HEK293 (cell line): Measurements from ENCODE around the gene TMEM135.

Source experiments
- CTCF ChIA-PET: fragments of 350-600 bp; formaldehyde crosslinking; extraction: SDS; loops from one replicate; lab custom pipeline; 2021; ENCODE audit warnings: antibody characterized with exemption; lab: Yijun Ruan, JAX
- POLR2A ChIA-PET: fragments of 300-600 bp; formaldehyde crosslinking; extraction: SDS; loops from one replicate; lab custom pipeline; 2020; ENCODE audit warnings: antibody characterized with exemption, inconsistent platforms; lab: Yijun Ruan, JAX
- H3K27ac ChIP-seq: fragments of 200-500 bp; sonication (Bioruptor generic); 2 replicates; pipeline ENCODE4 v1.5.1; 2014; ENCODE audit warnings: low read depth, low read length, control low read depth, inconsistent platforms; ENCODE audit errors: extremely low read depth
- H3K36me3 ChIP-seq, 2 experiments: fragments of 200-500 bp in 1 of 2; sonication (Bioruptor generic) in 1 of 2; 1 replicate in 1 of 2; 2 replicates in 1 of 2; pipeline ENCODE4 v1.5.1; 2014 to 2017; ENCODE audit warnings: inconsistent platforms in 2 of 2, low read length in 2 of 2; ENCODE audit not compliant: control insufficient read depth in 2 of 2, insufficient read depth in 1 of 2
- H3K4me1 ChIP-seq: fragments of 200-500 bp; sonication (Bioruptor generic); 2 replicates; pipeline ENCODE4 v1.5.1; 2014; ENCODE audit warnings: mild to moderate bottlenecking, low read length, inconsistent platforms; ENCODE audit not compliant: control insufficient read depth, insufficient read depth
- H3K4me3 ChIP-seq: 2 replicates; pipeline ENCODE4 v1.5.1; 2011; ENCODE audit warnings: low read depth, mild to moderate bottlenecking, control low read depth, low read length, moderate library complexity
- H3K9me3 ChIP-seq: fragments of 200-500 bp; sonication (Bioruptor generic); 2 replicates; pipeline ENCODE4 v1.5.1; 2014; ENCODE audit warnings: low read depth, low read length, inconsistent platforms; ENCODE audit not compliant: control insufficient read depth, insufficient read depth
- MZF1 ChIP-seq: fragments of 450-650 bp; formaldehyde crosslinking; IDR thresholded peaks from 2 replicates; pipeline ENCODE4 v1.5.1; 2017; ENCODE audit warnings: missing biosample characterization, missing genetic modification characterization, borderline replicate concordance
- REPIN1 ChIP-seq: fragments of 450-650 bp; formaldehyde crosslinking; IDR thresholded peaks from 2 replicates; pipeline ENCODE4 v1.5.1; 2017; ENCODE audit warnings: missing biosample characterization, missing genetic modification characterization, low read depth
- ZBTB21 ChIP-seq: fragments of 450-650 bp; formaldehyde crosslinking; IDR thresholded peaks from 2 replicates; pipeline ENCODE4 v1.5.1; 2017; ENCODE audit warnings: missing biosample characterization, missing genetic modification characterization
- ZBTB44 ChIP-seq: fragments of 450-650 bp; IDR thresholded peaks from 2 replicates; pipeline ENCODE4 v1.5.1; 2018; ENCODE audit warnings: missing biosample characterization, mild to moderate bottlenecking, missing genetic modification characterization
- ZBTB6 ChIP-seq: fragments of 450-650 bp; formaldehyde crosslinking; IDR thresholded peaks from 2 replicates; pipeline ENCODE4 v1.5.1; 2017; ENCODE audit warnings: missing biosample characterization, missing genetic modification characterization
- ZFHX2 ChIP-seq: fragments of 450-650 bp; formaldehyde crosslinking; conservative IDR thresholded peaks from 2 replicates; pipeline ENCODE4 v1.5.1; 2016; ENCODE audit warnings: missing biosample characterization, missing genetic modification characterization
- ZFP69B ChIP-seq: fragments of 450-650 bp; formaldehyde crosslinking; IDR thresholded peaks from 2 replicates; pipeline ENCODE4 v1.5.1; 2016; ENCODE audit warnings: missing biosample characterization, missing genetic modification characterization
- ZNF10 ChIP-seq: fragments of 450-650 bp; formaldehyde crosslinking; IDR thresholded peaks from 2 replicates; pipeline ENCODE4 v1.5.1; 2017; ENCODE audit warnings: missing biosample characterization, missing genetic modification characterization
- ZNF112 ChIP-seq: fragments of 450-650 bp; formaldehyde crosslinking; IDR thresholded peaks from 2 replicates; pipeline ENCODE4 v1.5.0; 2017; ENCODE audit warnings: missing biosample characterization, missing genetic modification characterization
- ZNF146 ChIP-seq: fragments of 450-650 bp; formaldehyde crosslinking; IDR thresholded peaks from 2 replicates; pipeline ENCODE4 v1.5.1; 2016; ENCODE audit warnings: missing biosample characterization, missing genetic modification characterization
- ZNF223 ChIP-seq: fragments of 450-650 bp; formaldehyde crosslinking; IDR thresholded peaks from 2 replicates; pipeline ENCODE4 v1.5.1; 2016; ENCODE audit warnings: missing biosample characterization, missing genetic modification characterization
- ZNF37A ChIP-seq: fragments of 450-650 bp; IDR thresholded peaks from 2 replicates; pipeline ENCODE4 v1.5.1; 2018; ENCODE audit warnings: missing biosample characterization, missing genetic modification characterization
- ZNF426 ChIP-seq: fragments of 450-650 bp; formaldehyde crosslinking; IDR thresholded peaks from 2 replicates; pipeline ENCODE4 v1.5.1; 2017; ENCODE audit warnings: missing biosample characterization, missing genetic modification characterization, mild to moderate bottlenecking, inconsistent platforms, moderate library complexity
- ZNF488 ChIP-seq: fragments of 450-650 bp; formaldehyde crosslinking; IDR thresholded peaks from 2 replicates; pipeline ENCODE4 v1.5.1; 2016; ENCODE audit warnings: missing biosample characterization, missing genetic modification characterization
- ZNF501 ChIP-seq: fragments of 450-650 bp; formaldehyde crosslinking; IDR thresholded peaks from 2 replicates; pipeline ENCODE4 v1.5.1; 2016; ENCODE audit warnings: missing biosample characterization, missing genetic modification characterization
- ZNF548 ChIP-seq: fragments of 450-650 bp; formaldehyde crosslinking; IDR thresholded peaks from 2 replicates; pipeline ENCODE4 v1.5.1; 2016; ENCODE audit warnings: missing biosample characterization, missing genetic modification characterization
- ZNF610 ChIP-seq: fragments of 450-650 bp; formaldehyde crosslinking; IDR thresholded peaks from 2 replicates; pipeline ENCODE4 v1.5.1; 2016; ENCODE audit warnings: missing biosample characterization, missing genetic modification characterization, borderline replicate concordance
- ZNF654 ChIP-seq: fragments of 450-650 bp; formaldehyde crosslinking; IDR thresholded peaks from 2 replicates; pipeline ENCODE4 v1.5.1; 2016; ENCODE audit warnings: low read depth, missing biosample characterization, missing genetic modification characterization
- ZNF791 ChIP-seq: fragments of 450-650 bp; formaldehyde crosslinking; IDR thresholded peaks from 2 replicates; pipeline ENCODE4 v1.5.1; 2016; ENCODE audit warnings: missing biosample characterization, missing genetic modification characterization
- ZNF837 ChIP-seq: fragments of 450-650 bp; formaldehyde crosslinking; IDR thresholded peaks from 2 replicates; pipeline ENCODE4 v1.5.1; 2016; ENCODE audit warnings: missing biosample characterization, missing genetic modification characterization
- TF ChIP-seq, protein P1 (sequence below): fragments of 450-650 bp; formaldehyde crosslinking; IDR thresholded peaks from 2 replicates; pipeline ENCODE4 v1.5.0; 2017; ENCODE audit warnings: missing biosample characterization, missing genetic modification characterization, borderline replicate concordance
- TF ChIP-seq, protein P2 (sequence below): fragments of 450-650 bp; formaldehyde crosslinking; IDR thresholded peaks from 2 replicates; pipeline ENCODE4 v1.5.1; 2017; ENCODE audit warnings: missing biosample characterization, missing genetic modification characterization
- TF ChIP-seq, protein P3 (sequence below): fragments of 450-650 bp; formaldehyde crosslinking; IDR thresholded peaks from 2 replicates; pipeline ENCODE4 v1.5.1; 2016; ENCODE audit warnings: missing biosample characterization, missing genetic modification characterization, low read depth
- TF ChIP-seq, protein P4 (sequence below): fragments of 450-650 bp; formaldehyde crosslinking; IDR thresholded peaks from 2 replicates; pipeline ENCODE4 v1.5.1; 2016; ENCODE audit warnings: missing biosample characterization, missing genetic modification characterization

Gene TMEM135

DNA sequence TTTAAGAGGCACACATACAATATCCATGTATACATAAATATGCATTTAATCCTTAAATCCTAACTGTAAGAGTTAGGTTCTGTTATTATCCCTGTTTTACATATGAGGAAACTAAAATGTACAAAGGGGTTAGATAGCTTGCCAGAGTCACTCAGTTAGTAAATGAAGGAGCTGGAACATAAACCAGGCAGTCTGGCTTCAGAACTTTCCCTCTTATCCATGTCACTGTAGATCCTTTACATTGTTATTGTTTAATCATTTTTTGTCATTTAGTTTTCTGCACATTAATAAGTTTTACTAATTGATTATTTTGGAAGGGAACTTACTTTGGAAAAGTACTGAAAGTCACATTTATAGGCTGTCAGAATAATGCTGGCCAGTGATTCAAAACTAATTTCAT, 282.4 kb downstream of the TMEM135 start:
- no peaks in the 10 kb centered on the region for H3K9me3 ChIP-seq
- ChIA-PET POLR2A (no interaction called here), CTCF (interaction anchor here (0.6 kb wide), 2 partner anchors 125 to 990 kb away, joined by 3 to 4 read pairs; no protein-coding TSS in a partner anchor)

GRCh38 chr11:87322568-87322967, 284.8 kb downstream of the TMEM135 start:
- POLR2A ChIA-PET: no interaction called here
- CTCF ChIA-PET: interaction anchor here (0.6 kb wide), 1 partner anchor 1872 kb away, joined by 3 read pairs; no protein-coding TSS in a partner anchor

More for the DNA sequence above, 282.4 kb downstream of the TMEM135 start:
- no peak for TF ChIP-seq ZNF791 (tag by site-specific recombination)
- no peak for TF ChIP-seq ZNF654 (tag by site-specific recombination)
- TF ChIP-seq, protein P1, sequence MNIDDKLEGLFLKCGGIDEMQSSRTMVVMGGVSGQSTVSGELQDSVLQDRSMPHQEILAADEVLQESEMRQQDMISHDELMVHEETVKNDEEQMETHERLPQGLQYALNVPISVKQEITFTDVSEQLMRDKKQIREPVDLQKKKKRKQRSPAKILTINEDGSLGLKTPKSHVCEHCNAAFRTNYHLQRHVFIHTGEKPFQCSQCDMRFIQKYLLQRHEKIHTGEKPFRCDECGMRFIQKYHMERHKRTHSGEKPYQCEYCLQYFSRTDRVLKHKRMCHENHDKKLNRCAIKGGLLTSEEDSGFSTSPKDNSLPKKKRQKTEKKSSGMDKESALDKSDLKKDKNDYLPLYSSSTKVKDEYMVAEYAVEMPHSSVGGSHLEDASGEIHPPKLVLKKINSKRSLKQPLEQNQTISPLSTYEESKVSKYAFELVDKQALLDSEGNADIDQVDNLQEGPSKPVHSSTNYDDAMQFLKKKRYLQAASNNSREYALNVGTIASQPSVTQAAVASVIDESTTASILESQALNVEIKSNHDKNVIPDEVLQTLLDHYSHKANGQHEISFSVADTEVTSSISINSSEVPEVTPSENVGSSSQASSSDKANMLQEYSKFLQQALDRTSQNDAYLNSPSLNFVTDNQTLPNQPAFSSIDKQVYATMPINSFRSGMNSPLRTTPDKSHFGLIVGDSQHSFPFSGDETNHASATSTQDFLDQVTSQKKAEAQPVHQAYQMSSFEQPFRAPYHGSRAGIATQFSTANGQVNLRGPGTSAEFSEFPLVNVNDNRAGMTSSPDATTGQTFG (tag by site-specific recombination): no peak
- TF ChIP-seq ZNF426 (tag by site-specific recombination): no peak
- TF ChIP-seq ZNF223: no peak
- TF ChIP-seq ZFP69B (tag by site-specific recombination): no peak
- no peak for TF ChIP-seq ZNF112 (tag by site-specific recombination)
- no peak for TF ChIP-seq ZNF10
- H3K4me1 ChIP-seq: no peaks in the 10 kb centered on the region
- no peak overlapping the region for H3K4me3 ChIP-seq
- no peak overlapping the region for H3K27ac ChIP-seq
- peaks cover 0 to 7% of the 10 kb centered on the region in 2 experiments; a peak in 1 of 3 replicates for H3K36me3 ChIP-seq

More at GRCh38 chr11:87322568-87322967, 284.8 kb downstream of the TMEM135 start:
- Histone ChIP-seq H3K9me3 (no peaks in the 10 kb centered on the region), H3K36me3 (peaks cover 0 to 7% of the 10 kb centered on the region in 2 experiments; a peak in 1 of 3 replicates), H3K27ac (no peak overlapping the region), H3K4me3 (no peak overlapping the region), H3K4me1 (no peaks in the 10 kb centered on the region)
- TF ChIP-seq ZNF548 (tag by site-specific recombination): no peak
- TF ChIP-seq, protein P2, sequence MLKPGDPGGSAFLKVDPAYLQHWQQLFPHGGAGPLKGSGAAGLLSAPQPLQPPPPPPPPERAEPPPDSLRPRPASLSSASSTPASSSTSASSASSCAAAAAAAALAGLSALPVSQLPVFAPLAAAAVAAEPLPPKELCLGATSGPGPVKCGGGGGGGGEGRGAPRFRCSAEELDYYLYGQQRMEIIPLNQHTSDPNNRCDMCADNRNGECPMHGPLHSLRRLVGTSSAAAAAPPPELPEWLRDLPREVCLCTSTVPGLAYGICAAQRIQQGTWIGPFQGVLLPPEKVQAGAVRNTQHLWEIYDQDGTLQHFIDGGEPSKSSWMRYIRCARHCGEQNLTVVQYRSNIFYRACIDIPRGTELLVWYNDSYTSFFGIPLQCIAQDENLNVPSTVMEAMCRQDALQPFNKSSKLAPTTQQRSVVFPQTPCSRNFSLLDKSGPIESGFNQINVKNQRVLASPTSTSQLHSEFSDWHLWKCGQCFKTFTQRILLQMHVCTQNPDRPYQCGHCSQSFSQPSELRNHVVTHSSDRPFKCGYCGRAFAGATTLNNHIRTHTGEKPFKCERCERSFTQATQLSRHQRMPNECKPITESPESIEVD (tag by site-specific recombination): no peak
- no peak for TF ChIP-seq ZNF146
- no peak for TF ChIP-seq ZNF837 (tag by site-specific recombination)
- no peak for TF ChIP-seq ZNF610
- TF ChIP-seq ZNF501: no peak
- no peak for TF ChIP-seq ZFHX2 (tag by site-specific recombination)
- TF ChIP-seq, protein P3, sequence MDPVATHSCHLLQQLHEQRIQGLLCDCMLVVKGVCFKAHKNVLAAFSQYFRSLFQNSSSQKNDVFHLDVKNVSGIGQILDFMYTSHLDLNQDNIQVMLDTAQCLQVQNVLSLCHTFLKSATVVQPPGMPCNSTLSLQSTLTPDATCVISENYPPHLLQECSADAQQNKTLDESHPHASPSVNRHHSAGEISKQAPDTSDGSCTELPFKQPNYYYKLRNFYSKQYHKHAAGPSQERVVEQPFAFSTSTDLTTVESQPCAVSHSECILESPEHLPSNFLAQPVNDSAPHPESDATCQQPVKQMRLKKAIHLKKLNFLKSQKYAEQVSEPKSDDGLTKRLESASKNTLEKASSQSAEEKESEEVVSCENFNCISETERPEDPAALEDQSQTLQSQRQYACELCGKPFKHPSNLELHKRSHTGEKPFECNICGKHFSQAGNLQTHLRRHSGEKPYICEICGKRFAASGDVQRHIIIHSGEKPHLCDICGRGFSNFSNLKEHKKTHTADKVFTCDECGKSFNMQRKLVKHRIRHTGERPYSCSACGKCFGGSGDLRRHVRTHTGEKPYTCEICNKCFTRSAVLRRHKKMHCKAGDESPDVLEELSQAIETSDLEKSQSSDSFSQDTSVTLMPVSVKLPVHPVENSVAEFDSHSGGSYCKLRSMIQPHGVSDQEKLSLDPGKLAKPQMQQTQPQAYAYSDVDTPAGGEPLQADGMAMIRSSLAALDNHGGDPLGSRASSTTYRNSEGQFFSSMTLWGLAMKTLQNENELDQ (tag by site-specific recombination): no peak
- no peak for TF ChIP-seq MZF1 (tag by site-specific recombination)
- no peak for TF ChIP-seq ZNF10
- no peak for TF ChIP-seq ZNF37A (tag by site-specific recombination)
- no peak for TF ChIP-seq ZBTB44 (tag by site-specific recombination)
- TF ChIP-seq, protein P4, sequence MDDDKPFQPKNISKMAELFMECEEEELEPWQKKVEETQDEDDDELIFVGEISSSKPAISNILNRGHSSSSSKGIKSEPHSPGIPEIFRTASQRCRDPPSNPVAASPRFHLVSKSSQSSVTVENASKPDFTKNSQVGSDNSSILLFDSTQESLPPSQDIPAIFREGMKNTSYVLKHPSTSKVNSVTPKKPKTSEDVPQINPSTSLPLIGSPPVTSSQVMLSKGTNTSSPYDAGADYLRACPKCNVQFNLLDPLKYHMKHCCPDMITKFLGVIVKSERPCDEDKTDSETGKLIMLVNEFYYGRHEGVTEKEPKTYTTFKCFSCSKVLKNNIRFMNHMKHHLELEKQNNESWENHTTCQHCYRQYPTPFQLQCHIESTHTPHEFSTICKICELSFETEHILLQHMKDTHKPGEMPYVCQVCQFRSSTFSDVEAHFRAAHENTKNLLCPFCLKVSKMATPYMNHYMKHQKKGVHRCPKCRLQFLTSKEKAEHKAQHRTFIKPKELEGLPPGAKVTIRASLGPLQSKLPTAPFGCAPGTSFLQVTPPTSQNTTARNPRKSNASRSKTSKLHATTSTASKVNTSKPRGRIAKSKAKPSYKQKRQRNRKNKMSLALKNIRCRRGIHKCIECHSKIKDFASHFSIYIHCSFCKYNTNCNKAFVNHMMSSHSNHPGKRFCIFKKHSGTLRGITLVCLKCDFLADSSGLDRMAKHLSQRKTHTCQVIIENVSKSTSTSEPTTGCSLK: no peak
- no peak for TF ChIP-seq ZBTB6 (tag by site-specific recombination)
- no peak for TF ChIP-seq ZNF488 (tag by site-specific recombination)
- TF ChIP-seq ZBTB21: no peak
- TF ChIP-seq REPIN1 (tag by site-specific recombination): no peak
